ENCODE data around the gene KIF3A.
A peak's percentile ranks its signal among the peaks of the same experiment; 100 is the strongest.

Gene KIF3A

DNA sequence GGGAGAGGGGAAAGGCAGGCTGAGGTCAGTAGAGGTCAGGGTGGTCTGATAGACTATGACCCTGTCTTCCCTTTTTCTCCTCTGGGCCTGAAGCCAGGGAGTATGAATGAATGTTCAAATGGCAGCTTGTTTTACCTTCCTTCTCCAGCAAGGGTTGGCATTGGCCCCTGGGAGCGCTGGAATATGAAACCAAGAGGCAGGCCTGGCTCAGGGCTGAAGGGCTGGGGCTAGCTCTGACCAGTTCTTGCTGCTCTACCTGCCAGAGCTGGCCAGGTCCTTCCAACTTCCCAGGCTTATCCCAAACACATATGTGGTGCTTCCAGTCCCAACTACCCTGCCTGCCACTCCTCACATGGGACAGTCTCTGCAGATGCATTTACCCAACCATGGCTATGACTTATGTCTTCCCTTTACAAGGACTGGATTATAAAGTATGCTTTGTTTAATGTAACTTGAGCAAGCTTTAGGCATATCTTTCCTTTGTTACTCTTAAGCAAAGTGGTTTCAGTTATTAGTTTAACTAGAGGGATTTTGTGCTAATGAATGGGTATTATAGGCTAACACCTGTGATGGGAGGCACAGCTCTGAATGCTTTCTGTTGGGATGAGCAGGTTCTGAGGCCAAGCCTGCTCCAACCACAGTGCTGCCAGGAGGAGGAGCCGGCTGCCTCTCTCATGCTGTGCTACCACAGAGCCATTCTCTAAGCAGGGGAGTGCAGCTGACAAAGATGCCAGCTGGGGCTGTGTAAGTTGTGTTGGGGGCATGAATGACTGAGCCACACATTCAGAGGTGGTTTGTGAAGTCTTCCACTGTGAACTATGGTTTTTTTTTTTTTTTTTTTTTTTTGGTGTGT is 16.0 kb upstream of the KIF3A start:
- no peak for DNase-seq (ENCODE audit: low read depth in 2 of 2)

DNA sequence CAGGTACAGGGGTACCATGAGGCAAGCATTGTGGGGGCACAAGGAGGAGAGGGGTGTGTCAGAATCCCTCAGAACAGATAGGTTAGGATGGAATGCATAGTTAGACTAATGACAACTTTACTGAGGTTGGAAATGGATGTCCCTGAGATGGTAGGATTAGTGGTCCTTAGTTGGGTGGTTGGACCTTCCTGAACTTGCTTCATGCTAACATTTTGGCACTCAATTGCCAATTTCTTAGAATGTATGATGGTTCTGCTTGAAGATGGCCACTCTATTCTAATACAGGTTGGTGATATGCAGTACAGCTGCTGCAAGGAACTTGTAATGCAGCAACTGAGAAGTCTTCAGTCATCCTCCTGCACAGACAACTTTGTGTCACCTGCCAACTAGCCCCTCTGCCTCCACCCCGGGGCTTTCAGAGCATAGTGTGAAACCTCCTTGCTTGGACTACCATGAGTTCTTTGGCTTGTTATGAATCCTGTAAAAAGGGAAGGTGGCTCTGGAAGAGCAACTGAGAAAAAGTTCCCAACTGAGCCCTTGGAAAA is 15.3 kb upstream of the KIF3A start:
- no peak for DNase-seq (ENCODE audit: low read depth in 2 of 2)

DNA sequence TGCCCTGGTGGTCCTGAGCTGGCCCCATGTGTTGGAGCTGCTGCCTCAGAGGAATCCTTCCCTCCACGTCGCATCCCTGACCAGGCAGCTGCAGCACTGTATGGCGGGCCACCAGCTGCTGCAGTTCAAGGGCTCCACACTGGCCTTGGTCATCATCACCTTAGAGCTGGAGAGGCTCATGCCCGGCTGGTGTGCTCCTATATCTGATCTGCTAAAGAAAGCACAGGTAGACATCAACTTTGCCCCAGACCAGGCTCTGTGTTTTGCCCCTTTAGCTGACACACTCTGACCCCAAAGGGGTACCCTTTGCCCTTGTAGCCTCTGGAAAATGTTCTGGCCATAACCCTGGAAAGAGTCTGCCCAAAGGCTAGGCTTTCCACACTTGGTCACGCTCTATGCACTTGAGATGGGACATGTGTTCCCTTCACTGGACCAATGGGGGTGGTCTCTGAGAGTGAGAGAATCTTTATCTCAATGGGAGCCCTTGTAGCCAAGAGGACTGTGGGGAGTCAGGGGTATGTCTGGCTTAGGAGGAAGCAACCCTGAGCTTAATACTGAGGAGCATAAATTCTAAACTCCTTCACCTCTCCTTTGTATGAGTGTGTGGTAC is 14.7 kb upstream of the KIF3A start:
- no peak for DNase-seq (ENCODE audit: low read depth in 2 of 2)

DNA sequence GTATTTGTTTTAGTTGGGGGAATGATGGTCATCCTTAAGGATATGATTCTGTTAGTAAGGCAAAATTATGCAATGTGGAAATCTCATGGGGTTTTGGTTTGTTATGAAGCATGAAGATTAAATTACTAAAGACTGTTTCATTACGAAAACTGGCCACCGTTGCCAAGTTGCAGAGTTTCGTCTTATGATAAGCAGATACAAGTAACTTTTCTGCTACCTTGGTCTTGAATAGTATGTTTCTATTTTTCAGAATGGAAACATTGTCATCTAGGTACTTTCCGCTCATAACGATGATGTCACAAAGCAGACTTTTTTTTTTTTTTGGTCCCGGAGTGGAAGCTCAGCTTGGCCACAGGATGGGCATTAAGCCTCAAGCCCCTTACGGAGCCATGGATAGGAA is 14.1 kb upstream of the KIF3A start:
- peak in 1 of 2 donors; percentile 24 for DNase-seq (ENCODE audit: low read depth in 2 of 2)

DNA sequence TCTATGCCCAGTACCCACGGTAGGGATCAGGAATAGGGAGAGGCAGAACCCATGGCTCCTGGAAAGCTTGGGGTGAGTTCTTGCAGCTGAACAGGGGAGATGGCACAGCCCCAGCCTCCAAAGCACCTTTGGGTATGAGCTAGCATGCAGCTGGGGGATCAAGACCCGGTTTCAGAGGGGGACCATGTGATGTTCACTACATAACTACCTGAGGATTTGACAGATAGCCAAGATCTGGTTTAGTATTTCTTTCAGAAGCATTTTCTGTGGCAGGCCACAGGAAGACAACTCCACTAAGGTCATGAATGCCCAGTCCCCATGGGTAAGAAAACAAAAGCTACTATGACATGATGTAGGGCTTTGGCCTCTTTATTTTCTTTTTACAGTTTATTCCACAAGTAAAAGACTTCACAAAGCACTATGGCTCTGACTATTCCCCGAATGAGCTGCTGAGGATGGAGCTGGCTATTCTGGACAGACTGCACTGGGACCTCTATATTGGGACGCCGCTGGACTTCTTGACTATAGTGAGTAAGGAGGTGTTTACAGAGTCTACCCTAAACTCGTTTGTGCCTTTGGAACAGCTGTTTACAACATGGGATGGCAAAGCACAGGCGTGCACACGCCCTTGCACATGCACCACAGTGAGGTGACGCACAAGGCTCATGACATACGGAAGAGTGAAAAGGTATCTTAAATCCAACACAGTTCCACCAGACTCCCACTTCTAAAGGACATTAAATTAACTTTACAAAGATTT is 13.3 kb upstream of the KIF3A start:
- no peak for DNase-seq (ENCODE audit: low read depth in 2 of 2)

DNA sequence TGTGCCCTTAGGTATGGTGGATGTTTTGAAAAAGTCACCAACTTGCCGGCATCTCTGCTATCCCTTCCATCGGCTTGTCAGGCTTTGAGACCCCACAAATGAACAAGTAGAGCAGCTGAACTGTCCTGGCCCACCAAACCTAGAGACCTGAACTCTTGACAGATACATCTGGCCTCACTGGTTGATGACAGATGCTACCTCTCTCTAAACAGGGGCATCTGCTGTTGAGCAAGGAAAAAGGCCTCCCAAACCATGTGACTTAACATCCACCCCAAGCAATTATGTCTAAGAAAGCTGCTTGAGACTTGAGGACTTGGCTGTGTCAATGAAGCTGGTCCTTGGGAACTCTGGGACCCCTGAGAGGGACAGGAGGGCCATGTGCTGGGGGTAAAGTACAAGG is 12.2 kb upstream of the KIF3A start:
- DNase-seq (ENCODE audit: low read depth in 2 of 2), result no peak

DNA sequence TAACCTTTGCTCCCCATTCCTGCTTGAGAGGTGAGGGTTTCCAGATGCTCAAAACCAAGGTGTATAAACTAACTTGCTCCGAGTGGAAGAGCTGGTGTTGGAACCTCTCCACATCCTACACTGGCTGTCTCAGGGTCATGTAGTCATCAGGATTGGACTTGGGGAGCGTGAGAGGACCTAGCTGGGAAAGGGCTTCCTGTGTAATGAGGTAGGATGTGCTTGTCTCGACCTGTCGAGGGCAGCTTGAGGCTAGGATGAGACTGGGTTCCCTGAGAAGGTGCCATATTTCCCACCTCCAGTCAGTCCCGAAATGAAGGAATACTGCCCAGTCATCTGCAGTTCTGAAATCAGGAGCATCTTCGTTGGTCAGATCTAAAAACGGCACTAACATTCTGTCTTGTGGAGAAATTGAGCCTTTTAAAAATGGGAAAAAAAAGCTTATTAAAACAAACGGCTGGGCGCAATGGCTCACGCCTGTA is 11.2 kb upstream of the KIF3A start:
- DNase-seq (ENCODE audit: low read depth in 2 of 2), result no peak

DNA sequence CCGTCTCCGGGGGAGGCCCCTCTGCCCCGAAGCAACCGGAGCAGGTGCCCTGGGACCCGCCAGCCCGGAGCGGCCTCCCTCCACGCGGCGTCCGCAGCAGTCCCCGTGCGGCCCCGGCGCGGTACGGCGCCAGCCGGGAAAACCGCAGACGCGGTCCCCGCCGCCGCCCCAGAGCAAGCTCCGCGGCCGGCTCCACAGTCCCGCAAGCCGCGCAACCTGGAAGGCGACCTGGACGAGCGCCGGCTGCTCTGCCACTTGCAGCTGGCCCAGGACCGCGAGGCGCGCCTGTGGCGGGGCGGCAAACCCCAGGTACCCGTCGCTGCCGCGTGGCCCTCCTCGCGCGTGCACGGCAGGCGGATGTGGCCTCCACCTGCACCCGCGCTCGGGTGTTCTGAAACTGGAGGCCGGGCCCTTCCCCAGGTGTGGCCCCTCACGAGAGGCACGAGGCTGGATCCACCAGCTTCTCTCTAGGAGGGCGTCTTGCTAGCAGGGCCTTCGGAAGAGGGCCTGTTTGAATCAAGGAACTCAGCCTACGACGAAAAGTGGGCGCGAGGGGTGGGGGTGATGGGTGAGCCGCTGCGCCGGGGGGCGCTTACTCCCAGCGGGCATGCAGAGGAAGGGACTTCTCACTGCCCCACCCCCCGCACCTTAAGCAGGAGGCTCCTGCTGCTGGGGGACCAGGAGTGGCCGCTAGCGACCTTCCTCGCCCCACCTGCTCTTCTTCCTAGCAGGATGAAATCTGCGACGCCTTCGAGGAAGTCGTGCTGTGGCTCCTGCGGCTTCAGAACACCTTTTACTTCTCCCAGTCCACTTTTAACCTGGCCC is 10.5 kb upstream of the KIF3A start:
- DNase-seq (ENCODE audit: low read depth in 2 of 2), result no peak

DNA sequence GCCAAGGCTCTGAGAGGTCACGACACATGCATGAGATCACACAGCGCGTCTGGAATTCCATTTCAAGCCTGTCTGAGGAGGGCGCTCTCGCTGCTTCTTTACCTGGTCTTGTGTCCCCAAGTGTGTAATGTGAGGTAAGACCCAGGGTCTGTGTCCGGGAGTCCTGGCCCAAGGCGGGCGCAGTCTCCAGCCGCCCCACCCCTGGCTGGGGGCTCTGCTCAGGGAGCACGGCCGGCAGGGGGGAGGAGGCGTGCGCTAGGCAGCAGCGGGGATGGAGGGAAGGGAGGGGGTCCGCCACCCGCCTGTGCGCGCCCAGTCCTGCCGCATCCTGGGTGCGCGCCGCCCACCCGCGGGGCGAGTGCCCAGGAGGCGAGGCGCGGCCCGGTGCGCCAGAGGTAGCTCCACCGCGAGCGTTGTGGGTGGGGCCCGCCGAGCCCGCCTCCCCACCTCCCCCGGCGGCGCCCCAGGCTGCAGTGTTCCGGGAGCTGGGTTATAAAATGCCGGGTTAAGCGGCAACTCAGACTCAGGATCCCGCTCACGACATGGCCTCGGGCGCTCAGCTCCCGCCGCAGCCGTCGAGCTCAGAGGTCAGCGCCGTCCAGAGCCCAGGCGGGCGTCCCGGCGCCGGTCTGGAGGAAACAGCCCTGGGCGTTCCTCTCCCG is 9.7 kb upstream of the KIF3A start, which contains the start of gene CCNI2:
CCNI2 (plus strand) TSS at position 473 of the 662 bp plus-strand sequence; CDS start at position 543, 70 bp downstream.
- DNase-seq (ENCODE audit: low read depth in 2 of 2), result peak; percentile 38 to 50

DNA sequence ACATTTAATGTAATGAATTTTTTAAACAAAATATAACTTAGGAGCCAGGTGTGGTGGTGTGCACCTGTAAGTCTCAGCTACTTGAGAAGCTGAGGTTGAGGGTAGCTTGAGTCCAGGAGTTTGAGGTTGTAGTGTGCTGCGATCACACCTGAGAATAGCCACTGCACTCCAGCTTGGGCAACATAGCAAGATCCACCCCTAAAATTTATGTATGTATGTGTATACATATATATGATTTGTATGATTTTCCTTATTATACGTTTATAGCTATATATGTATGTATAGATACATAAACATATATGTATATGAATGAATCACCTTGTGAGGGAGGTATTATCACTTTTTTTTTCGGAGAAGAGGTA is 9.2 kb upstream of the KIF3A start:
- no peak for DNase-seq (ENCODE audit: low read depth in 2 of 2)

DNA sequence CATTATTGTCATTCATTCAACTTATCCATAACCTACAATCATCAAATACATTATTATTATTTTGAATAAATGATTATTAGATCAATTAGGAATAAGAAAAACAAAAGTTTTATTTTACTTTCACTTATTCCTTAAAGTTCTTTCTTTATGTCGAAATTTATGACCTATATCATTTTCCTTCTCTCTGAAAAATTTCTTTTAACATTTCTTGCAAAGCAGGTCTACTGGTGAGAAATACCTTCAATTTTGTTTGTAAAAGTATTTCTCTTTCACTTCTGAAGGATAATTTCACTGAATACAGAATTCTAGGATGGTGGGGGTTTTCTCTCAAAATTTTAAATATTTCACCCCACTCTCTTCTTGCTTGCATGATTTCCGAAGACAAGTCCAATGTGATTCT is 7.3 kb upstream of the KIF3A start:
- no peak for DNase-seq (ENCODE audit: low read depth in 2 of 2)

DNA sequence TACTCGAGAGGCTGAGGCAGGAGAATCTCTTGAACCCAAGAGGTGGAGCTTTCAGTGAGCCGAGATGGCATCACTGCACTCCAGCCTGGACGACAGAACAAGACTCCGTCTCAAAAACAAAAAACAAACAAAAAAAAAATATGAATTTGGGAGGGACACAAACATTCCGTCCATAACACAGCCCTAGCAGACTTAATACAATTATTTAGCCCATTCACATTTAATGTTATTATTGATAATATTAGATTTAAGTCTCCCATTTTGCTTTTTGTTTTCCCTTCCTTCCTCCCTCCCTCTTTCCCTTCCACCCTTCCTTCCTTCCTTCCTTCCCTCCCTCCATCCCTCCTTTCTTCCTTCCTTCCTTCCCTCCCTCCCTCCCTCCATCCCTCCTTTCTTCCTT is 5.3 kb upstream of the KIF3A start:
- DNase-seq (ENCODE audit: low read depth in 2 of 2), result no peak

DNA sequence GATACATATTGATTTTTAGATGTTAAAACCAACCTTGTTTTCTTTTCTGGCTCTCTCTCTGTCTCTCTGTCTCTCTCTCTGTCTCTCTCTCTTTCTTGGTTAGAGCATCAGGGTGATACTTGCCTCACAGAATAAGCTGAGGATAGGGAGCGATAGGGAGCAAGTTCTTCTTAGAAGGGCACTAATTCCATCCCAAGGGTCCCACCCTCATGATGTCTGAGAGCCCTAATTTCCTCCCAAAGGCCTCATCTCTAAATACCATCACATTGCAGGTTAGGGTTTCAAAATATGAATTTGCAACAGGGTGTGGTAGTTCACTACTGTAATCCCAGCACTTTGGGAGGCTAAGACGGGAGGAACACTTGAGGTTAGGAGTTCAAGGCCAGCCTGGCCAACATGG is 4.8 kb upstream of the KIF3A start:
- no peak for DNase-seq (ENCODE audit: low read depth in 2 of 2)

DNA sequence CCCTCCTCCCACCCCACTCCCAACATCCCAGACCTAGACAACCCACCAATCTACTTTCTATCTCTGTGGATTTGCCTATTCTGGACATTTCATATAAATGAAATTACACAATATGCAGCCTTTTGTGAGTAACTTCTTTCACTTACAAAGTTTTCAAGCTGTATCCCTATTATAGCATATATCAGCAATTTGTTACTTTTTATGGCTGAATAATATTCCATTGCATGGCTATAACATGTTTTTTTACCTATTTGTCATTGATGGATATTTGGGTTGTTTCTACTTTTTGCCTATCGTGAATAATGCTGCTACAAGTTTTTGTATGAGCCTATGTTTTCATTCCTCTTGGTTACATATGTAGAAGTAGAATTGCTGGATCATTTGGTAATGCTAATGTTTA is 1.9 kb upstream of the KIF3A start:
- DNase-seq (ENCODE audit: low read depth in 2 of 2), result no peak

DNA sequence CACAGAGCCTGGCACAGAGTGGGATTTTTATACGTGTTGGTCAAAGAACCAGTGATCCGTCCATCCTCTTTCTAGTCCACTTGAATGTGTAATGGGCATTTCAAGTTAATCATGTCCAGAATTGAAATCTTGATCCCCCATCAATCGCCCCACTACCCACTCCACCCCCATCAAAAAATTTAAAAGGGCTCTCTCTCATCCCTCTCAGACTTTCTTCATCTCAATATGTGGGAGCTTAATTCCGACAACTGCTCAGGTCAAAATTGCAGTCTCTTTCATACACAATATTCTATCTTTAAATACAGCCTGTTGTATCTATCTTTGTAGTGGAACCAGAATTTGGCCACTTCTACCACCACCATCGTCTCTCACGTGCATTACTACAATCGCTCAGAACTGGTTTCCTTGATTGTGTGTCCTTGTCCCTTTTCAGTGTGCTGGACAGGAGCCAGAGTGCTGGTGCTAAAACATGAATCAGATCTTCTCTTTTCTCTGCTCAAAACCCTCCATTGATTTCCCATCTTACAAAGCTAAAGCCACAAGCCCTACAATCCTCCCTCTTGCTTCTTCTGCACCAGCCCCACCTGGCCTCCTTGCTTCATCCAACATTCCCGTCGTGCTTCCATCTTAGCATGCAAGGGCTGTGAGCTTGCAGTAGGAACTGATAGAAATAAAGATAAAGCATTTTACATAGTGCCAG is 786 bp upstream of the KIF3A start:
- DNase-seq (ENCODE audit: low read depth in 2 of 2), result no peak

DNA sequence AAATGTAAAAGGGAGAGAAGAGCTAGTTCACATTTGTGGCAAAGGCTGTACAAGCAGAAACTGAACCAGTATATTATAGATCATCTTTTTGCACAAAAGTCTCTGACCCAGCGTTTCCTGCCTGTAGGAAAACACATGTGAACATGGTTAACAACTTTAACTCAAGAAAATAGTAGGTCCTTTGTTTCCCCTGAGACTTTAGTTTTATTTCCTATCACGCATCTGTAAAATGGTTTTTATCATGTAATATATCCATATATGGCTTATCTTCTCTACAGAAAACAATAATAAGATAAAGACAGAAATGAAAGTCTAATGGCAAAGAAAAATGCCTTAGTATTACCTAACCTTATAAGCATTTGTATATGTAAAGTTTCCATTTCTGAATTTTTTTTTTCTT is 2.7 kb downstream of the KIF3A start:
- no peak for DNase-seq (ENCODE audit: low read depth in 2 of 2)

DNA sequence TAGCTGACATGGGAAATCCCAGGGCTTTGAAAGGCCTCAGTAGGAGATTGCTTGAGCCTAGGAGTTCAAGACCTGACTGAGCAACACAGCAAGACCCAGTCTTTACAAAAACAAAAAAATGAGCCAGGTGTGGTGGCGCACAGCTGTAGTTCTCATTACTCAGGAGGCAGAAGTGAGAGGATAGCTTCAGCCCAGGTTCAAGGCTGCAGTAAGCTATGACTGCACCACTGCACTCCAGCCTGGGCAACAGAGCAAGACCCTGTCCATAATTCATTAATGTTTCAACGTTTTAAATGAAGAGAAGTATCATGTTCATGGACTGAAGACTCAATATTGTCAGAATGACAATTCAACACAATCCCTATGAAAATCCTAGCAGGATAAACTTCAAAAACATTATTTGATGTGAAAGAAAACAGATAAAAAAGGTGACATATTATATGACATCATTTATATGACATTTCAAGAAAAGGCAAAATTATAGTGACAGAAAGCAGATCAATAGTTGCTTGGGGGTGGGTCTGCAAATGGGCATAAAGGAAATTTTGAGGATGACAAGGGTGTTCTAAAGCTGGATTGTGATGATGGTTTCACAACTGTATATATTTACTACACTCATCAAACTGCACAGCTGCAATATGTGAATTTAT is 3.7 kb downstream of the KIF3A start:
- DNase-seq (ENCODE audit: low read depth in 2 of 2), result no peak

DNA sequence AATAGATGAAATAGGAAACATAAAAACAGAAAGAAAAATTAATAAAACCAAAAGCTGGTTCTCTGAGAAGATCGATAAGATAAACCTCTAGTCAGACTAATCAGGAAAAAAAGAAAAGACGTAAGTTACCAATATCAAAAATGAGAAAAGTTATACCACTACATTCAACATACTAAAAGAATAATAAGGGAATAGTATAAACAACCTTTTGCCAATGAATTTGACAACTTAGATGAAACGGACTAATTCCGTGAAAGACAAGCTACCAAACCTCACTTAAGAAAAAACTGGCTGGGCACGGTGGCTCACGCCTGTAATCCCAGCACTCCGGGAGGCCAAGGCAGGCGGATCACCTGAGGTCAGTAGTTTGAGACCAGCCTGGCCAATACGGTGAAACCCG is 7.5 kb downstream of the KIF3A start:
- no peak for DNase-seq (ENCODE audit: low read depth in 2 of 2)

DNA sequence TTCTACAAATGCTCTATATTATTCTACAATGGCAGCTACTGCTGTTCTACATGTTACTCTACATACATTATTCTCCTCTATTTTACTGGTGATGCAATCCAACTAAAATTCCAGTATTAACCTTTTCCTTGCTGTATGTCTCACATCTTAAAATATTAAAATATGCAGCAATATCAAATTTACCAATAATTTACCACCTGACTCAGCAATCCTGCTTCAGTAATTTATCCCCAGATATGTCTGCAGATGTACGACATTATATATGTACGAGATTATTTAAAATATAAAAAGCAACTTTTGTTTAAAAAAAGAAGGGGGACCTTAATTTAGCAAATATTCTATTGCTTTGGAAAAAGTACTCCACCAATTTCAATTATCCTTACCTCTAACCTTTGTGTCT is 11.6 kb downstream of the KIF3A start:
- no peak for DNase-seq (ENCODE audit: low read depth in 2 of 2)
